ENCODE measurements around the gene GOSR2.

GOSR2 gene

DNA sequence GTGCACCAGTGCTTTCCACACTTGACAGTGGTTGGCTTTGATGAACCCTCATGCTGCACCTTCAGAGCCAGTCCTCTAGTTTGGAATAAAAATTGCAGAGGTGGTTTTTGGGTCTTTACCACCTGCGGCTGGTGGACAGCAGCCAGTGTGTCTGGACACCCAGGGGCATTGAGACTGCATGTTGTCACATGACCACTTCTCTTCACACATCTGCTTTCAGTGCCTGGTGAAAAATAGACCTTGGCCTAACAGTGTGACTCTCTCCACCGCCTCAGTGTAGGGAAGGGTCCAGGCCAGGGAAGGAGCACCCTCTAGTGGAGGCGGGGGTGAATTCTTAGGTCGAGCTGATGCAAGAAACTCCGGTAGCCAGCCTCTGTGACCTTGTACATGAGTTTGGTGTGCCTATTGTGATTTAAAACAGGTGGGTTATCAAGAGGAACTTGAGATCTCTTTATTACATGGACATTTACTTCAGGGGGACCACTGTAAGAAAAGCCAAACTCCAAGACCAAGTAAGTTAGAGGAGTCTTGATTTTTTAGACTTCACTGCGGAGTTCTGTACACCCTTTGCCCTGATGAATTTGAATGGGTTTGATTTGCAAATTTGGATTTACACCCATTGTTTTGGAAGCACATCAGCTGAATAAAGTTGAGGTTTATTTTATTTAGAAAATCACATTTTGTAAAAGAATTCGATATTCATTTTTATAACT lies 17.9 kb downstream of the GOSR2 start:
- H3K4me3 ChIP-seq (ENCODE audit: low read depth, low read length) = no peak overlapping the region
- DNase-seq (ENCODE audit: low read depth) = peak; percentile 25
- peak; percentile 93 for TF ChIP-seq CTCF (IDR thresholded peaks at IDR 0.05; ENCODE audit: low read depth, low read length, missing control alignments)

GRCh38 chr17:46942441-46943217 lies 19.7 kb downstream of the GOSR2 start:
- DNase-seq (ENCODE audit: low read depth) = no peak
- peak; percentile 95 for TF ChIP-seq CTCF (IDR thresholded peaks at IDR 0.05; ENCODE audit: low read depth, low read length, missing control alignments)
- H3K4me3 ChIP-seq (ENCODE audit: low read depth, low read length) = no peak overlapping the region

- no peak for TF ChIP-seq CTCF (IDR thresholded peaks at IDR 0.05; ENCODE audit: low read depth, low read length, missing control alignments)
- no peak for DNase-seq (ENCODE audit: low read depth)
- H3K4me3 ChIP-seq (ENCODE audit: low read depth, low read length) = no peak overlapping the region
Measured at GRCh38 chr17:46943218-46943500, 20.2 kb downstream of the GOSR2 start.

DNA sequence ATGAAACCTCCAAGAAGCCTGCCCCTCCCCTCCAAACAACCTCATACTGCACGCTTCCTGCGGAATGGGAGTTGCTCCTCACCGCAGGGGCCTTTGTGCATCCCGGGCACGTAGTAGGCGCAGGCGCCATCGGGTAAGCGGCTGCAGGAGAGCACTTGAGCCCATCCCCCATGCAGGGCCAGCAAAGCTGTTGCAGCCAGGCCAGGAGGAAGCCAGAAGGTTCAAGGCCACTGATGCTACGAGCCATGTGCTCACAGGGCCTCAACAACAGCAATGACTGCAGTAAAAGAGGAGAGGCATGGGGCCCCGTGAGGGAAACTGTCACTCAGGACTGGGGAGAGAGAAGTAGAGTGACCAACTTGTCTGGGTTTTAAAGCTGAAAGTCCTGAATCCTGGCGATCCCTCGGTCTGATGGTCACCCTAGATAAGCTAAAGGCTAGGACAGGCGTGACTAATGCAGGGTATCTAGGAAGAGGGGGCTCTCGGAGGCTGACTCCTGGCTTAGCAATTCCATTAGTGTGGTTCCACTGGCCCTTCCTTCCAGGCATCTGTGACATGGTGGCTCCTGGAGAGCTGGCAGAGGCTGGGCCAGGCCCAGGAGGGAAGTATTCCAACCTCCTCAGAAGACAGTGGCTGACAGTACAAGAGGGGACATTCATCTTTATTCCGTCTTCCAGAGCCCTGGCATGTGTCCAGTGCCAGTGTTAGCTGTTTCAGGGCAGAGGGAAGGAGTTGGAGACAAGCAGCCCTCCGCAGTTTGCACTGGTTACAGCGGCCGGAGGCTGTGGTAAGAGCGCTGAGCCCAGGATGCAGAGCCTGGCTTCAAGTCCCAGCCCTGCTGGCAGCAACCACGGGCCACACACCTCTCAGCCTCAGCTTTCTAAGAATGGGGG lies 20.8 kb downstream of the GOSR2 start:
- no peak overlapping the region for H3K4me3 ChIP-seq (ENCODE audit: low read depth, low read length)
- no peak for DNase-seq (ENCODE audit: low read depth)
- TF ChIP-seq CTCF (IDR thresholded peaks at IDR 0.05; ENCODE audit: low read depth, low read length, missing control alignments) = no peak

DNA sequence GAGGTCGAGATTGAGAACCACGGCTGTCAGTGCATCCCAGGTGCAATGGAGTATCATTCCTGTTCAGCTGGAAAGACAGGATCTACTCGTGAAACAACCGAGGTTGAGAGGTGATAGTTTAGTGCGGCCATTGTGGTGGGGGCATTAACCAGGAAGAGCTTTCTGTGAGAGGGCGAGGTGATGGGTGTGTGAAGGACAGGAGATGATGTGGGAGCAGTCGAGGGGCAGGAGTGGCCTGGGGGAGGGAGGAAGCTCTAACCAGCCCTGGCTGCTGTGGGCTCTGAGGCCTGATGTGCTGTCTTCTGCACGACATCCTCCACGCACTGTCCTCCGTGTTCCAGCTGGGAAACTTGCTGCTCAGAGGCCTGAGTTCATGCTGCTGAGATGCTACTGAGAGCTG lies 22.0 kb downstream of the GOSR2 start:
- DNase-seq (ENCODE audit: low read depth) = no peak
- H3K4me3 ChIP-seq (ENCODE audit: low read depth, low read length) = no peak overlapping the region
- TF ChIP-seq CTCF (IDR thresholded peaks at IDR 0.05; ENCODE audit: low read depth, low read length, missing control alignments) = no peak

DNA sequence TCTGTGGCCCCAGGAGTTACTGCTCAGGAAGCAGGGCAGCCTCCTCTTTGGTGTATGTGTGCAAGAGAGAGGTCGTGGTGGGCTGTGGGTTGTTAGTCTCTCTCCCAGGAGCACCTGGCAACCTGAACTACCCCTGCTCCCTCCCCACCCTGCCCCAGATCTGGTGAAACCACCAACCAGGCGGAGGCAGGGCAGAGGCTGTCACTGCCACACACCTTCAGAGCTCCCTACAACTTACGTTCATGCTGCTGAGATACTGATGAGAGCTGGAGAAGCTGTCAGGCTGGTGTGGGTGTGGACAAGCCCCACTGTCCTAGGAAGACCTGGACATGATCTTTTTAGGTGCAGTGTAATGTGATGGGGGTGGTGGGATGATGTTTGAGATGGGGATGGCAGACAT lies 24.3 kb downstream of the GOSR2 start:
- no peak for DNase-seq (ENCODE audit: low read depth)
- H3K4me3 ChIP-seq (ENCODE audit: low read depth, low read length) = no peak overlapping the region
- no peak for TF ChIP-seq CTCF (IDR thresholded peaks at IDR 0.05; ENCODE audit: low read depth, low read length, missing control alignments)
